Left ventricle myocardium inferior (tissue), 1 donor: ENCODE data around the gene PRKCB. TPM values are rescaled to one million over a fixed set of nuclear protein-coding genes. Genes with fewer than 3 reads are reported as not detected.
"Not testable (repeated sequence)": the region's sequence is repeated elsewhere in the genome, so short reads cannot be mapped to it uniquely, and the experiment has no call there.

ENCODE experiments used
- DNase-seq: peaks from one replicate; pipeline ENCODE4 v3.0.0-alpha.2; 2020
- H3K27ac ChIP-seq: fragments of 200-600 bp; replicated peaks from 2 replicates; pipeline ENCODE4 v1.8.0; 2021
- H3K27me3 ChIP-seq: fragments of 200-600 bp; 2 replicates; pipeline ENCODE4 v1.8.0; 2021; ENCODE audit warnings: low read depth
- H3K36me3 ChIP-seq: fragments of 200-600 bp; 2 replicates; pipeline ENCODE4 v1.8.0; 2021
- H3K4me1 ChIP-seq: fragments of 200-600 bp; 2 replicates; pipeline ENCODE4 v1.8.0; 2021
- H3K4me3 ChIP-seq: fragments of 200-600 bp; 2 replicates; pipeline ENCODE4 v1.8.0; 2021; ENCODE audit warnings: mild to moderate bottlenecking, moderate library complexity
- H3K9me3 ChIP-seq: fragments of 200-600 bp; replicated peaks from 2 replicates; pipeline ENCODE4 v1.8.0; 2021
- CTCF ChIP-seq: fragments of 200-600 bp; IDR thresholded peaks from 2 replicates; pipeline ENCODE4 v1.8.0; 2021; ENCODE audit warnings: antibody characterized with exemption, mild to moderate bottlenecking, borderline replicate concordance
- intact Hi-C: fragments of 100-400 bp; cut with micrococcal nuclease; formaldehyde crosslinking; loops from one replicate; pipeline ENCODE4 v1.11.0; 2022
- total RNA-seq: library from RNA; stranded (reverse); fragmentation: NEBNext Ultra II Directional; extraction: Animal tissue kit (Norgen Biotek cat#: 25700); gene quantifications from one replicate; pipeline ENCODE4 v1.2.1, GENCODE V29; 2021
- donor health status: DM: no; HTN: yes; CAD: no; lungs with severe emphysema.

The PRKCB gene
- total RNA-seq, 1 donor from 2014 or later: 1.6 TPM

GRCh38 chr16:24150282-24150681 lies 314.5 kb downstream of the PRKCB start:
- TF ChIP-seq CTCF: no peak
- intact Hi-C loops: no loop called here

GRCh38 chr16:24151482-24151939 lies 315.7 kb downstream of the PRKCB start:
- no peaks in the 10 kb centered on the region for H3K9me3 ChIP-seq
- peaks cover 7% of the 10 kb centered on the region for H3K4me1 ChIP-seq
- intact Hi-C loops: no loop called here
- H3K4me3 ChIP-seq: no peak overlapping the region
- no peaks in the 10 kb centered on the region for H3K27me3 ChIP-seq
- TF ChIP-seq CTCF: no peak
- no peak overlapping the region for H3K27ac ChIP-seq
- no peak for DNase-seq
- H3K36me3 ChIP-seq: no peaks in the 10 kb centered on the region

More at GRCh38 chr16:24150282-24150681, 314.5 kb downstream of the PRKCB start:
- peaks cover 17% of the 10 kb centered on the region for H3K4me1 ChIP-seq
- no peak overlapping the region for H3K27ac ChIP-seq
- no peaks in the 10 kb centered on the region for H3K36me3 ChIP-seq
- no peak overlapping the region for H3K4me3 ChIP-seq
- H3K9me3 ChIP-seq: no peaks in the 10 kb centered on the region
- DNase-seq: no peak
- no peaks in the 10 kb centered on the region for H3K27me3 ChIP-seq

- H3K4me3 ChIP-seq, H3K4me1 ChIP-seq, H3K27me3 ChIP-seq, H3K36me3 ChIP-seq, DNase-seq, H3K9me3 ChIP-seq, intact Hi-C loops, H3K27ac ChIP-seq: not testable (repeated sequence)
These were observed 316.3 kb downstream of the PRKCB start for GRCh38 chr16:24152048-24152447.

GRCh38 chr16:24152826-24153225 lies 317.0 kb downstream of the PRKCB start:
- H3K36me3 ChIP-seq: no peaks in the 10 kb centered on the region
- H3K27ac ChIP-seq: no peak overlapping the region
- no peaks in the 10 kb centered on the region for H3K27me3 ChIP-seq
- H3K4me1 ChIP-seq: peaks cover 4% of the 10 kb centered on the region
- no peak overlapping the region for H3K4me3 ChIP-seq
- intact Hi-C loops: no loop called here
- DNase-seq: no peak
- no peak for TF ChIP-seq CTCF
- H3K9me3 ChIP-seq: no peaks in the 10 kb centered on the region

- DNase-seq: no peak
- intact Hi-C loops: no loop called here
- Histone ChIP-seq H3K27me3 (no peaks in the 10 kb centered on the region), H3K36me3 (no peaks in the 10 kb centered on the region), H3K4me3 (no peak overlapping the region), H3K9me3 (no peaks in the 10 kb centered on the region), H3K27ac (no peak overlapping the region), H3K4me1 (peaks cover 4% of the 10 kb centered on the region)
- no peak for TF ChIP-seq CTCF
These were observed 321.0 kb downstream of the PRKCB start for GRCh38 chr16:24156777-24157176.

- no peak for TF ChIP-seq CTCF
- no peak overlapping the region for H3K27ac ChIP-seq
- peaks cover 6% of the 10 kb centered on the region for H3K27me3 ChIP-seq
- no peaks in the 10 kb centered on the region for H3K9me3 ChIP-seq
- intact Hi-C loops: no loop called here
- no peak overlapping the region for H3K4me3 ChIP-seq
- no peaks in the 10 kb centered on the region for H3K4me1 ChIP-seq
- H3K36me3 ChIP-seq: no peaks in the 10 kb centered on the region
- no peak for DNase-seq
These were observed 328.2 kb downstream of the PRKCB start for GRCh38 chr16:24163935-24164334.
